Inflammatory macrophage treated with lipopolysaccharide for 1 hour (primary cell): ENCODE results near the gene SNRPA.
"Not testable (repeated sequence)": the region's sequence is repeated elsewhere in the genome, so short reads cannot be mapped to it uniquely, and the experiment has no call there.

Experiments used
- DNase-seq, 2 donors: peaks; one replicate each; pipeline ENCODE4 v3.0.0-alpha.2; 2020 to 2022

Gene SNRPA

DNA sequence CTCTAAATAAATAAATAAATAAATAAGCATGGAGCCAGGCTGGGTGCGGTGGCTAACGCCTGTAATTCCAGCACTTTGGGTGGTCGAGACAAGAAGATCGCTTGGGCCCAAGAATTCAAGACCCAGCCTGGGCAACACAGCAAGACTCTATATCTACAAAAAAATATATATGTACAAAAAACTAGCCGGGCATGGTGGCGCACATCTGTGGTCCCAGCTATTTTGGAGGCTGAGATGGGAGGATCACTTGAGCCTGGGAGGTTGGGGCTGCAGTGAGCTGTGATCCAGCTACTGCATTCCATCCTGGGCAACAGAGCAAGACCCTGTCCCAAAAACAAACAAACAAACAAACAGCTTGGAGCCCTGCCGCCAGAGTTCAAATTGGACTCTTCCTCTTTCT, 3.5 kb upstream of the SNRPA start:
- DNase-seq = no peak

DNA sequence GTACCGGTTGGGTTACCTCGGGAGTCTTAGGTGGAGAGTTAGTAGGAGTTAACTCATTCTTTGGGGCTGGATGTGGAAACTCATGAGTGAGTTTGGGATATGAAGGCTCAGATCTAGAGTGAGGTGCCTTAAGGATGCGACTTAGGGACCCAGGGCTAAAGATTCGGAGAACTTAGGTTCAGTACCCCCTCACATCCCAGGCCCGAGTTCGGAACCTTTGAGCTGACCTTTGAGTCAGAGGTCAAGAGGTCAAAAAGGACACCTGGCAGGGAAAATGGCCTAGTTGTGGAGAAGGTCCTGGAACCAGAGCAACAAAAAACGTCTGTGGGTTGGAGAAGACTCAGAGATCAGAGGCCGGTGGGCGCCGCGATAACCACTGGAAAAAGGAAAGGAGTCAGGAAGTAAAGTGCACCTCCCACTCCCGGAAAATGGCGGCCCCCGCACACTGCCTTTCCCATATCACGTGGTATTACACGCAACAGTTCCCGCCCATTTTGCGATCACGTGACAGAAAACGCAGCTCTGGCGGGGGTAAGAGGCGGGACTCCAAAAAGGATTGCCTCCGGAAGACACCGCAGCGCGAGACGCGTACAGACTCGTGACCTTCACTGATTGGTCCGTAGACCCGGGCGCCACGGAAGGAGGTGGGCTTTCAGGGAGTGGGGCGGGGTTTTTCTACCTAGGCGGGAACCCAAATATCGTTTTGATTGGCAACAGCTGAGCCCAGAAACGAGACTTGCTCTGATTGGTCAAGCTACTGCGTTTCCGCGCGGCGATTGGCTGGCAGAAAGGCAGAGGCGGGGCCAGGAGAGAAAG, 737 bp upstream of the SNRPA start, which contains the start of gene ACTMAP:
ACTMAP (minus strand) TSS at position 420 of the 816 bp plus-strand sequence. CDS start 674 bp downstream, outside the sequence.
- peak; percentile 100 for DNase-seq

DNA sequence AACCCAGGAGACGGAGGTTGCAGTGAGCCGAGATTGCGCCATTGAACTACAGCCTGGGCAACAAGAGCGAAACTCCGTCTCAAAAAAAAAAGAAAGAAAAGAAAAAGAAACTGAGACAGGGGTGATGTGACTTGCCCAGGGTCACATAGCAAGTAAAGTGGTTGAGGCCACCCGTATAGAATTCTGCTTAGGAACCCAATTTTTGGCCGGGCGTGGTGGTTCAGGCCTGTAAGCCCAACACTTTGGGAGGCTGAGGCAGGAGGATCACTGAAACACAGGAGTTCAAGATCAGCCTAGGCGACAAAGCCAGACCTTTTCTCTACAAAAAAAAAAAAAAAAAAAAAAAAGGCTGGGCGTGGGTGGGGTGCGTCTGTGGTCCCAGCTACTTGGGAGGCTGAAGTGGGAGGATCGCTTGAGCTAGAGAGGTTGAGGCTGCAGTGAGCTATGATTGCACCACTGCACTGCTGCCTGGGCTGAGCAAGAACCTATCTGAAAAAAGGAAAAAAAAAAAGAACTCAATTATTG, 1.3 kb downstream of the SNRPA start:
- DNase-seq = peak in 1 of 2 donors; percentile 28

DNA sequence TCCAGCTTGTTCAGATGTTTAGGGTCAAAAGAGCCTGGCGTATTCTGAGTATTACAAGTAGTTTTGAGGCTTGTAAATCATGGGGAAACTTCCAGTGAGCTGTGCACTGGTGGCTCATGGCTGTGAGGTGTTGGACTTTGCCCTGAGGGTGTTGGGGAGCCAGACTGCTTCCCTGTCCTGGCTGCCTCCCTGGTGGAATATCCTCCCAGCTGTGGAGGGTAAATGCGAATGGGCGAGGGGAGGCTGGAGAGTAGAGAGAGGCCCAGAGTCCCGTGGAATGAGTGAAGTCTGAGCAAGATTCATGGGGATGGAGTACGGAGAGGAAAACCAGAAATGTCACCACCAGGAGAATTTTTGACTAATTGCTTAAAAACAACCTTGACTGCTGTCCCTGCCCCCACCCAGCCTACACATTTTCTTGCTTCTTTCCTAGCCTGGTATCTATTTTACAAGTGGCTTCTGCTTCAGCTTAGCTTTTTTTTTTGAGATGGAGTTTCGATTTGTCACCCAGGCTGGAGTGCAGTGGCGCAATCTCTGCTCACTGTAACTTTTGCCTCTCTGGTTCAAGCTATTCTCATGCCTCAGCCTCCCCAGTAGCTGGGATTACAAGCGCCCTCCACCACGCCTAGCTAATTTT, 3.7 kb downstream of the SNRPA start:
- DNase-seq = peak; percentile 80 to 89

DNA sequence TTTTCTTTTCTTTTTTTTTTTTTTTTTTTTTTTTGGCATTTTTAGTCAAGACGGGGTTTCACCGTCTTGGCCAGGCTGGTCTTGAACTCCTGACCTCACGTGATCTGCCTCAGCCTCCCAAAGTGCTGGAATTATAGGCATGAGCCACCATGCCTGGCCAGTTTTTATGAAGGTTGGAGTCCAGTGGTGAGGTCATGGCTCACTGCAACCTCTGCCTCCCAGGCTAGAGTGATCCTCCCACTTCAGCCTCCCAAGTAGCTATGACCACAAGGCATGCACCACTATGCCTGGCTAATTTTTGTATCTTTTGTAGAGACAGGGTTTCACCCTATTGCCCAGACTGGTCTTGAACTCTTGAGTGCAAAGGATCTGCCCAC, 4.2 kb downstream of the SNRPA start:
- DNase-seq = no peak

DNA sequence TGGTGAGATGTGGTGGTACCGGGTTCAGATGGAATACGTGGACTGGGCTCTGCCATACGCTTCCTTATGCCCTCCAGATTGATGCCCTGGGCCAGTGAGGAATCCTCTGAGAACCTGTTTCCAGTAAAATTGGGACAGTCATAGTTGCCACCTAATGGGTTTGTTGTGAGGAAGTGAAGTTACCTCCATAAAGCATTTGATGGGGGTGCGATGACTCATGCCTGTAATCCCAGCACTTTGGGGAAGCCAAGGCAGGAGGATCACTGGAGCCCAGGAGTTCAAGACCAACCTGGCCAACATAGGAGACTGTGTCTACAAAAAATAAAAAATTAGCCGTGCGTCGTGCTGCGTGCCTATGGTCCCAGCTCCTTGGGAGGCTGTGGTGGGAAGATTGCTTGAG, 4.8 kb downstream of the SNRPA start:
- no peak for DNase-seq

DNA sequence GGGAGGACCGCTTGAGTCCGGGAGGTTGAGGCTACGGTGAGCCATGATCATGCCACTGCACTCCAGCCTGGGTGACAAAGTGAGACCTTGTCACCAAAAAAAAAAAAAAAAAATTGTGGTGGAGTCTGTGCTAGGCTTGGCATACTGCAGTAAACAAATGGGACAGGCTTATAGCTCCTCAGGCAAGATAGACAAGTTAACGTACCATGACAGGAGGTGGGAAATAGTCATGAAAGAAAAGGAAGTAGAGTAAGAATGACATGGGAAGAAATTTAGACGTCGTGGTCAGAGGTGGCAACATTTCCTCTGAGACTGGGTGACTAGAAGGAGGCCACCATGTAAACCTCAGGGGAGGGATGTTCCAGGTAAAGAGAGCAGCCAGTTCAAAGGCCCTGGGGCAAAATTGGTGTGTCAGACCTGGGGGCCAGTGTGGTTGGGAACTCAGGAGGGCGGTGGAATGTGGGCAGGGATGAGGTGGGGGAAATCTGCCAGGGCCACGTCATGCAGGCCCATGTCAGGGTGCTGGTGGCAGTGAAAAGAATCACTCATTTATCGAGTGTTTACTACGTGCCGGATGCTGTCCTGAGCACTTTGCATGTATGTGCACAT, 5.6 kb downstream of the SNRPA start:
- no peak for DNase-seq

DNA sequence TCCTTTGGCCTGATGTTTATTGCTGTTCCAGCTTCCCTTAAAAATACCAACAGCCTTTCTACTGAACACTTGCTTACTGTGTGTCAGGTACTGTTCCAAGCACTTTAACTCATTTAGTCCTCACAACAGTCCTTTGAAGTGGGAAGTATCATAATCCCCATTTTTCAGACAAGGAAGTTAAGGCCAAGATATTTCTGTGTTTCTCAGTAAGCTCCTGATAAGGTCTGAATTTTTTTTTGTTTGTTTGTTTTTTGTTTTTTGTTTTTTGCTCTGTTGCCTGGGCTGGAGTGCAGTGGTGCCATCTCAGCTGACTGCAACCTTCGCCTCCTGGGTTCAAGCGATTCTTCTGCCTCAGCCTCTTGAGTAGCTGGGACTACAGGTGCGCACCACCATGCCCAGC, 7.5 kb downstream of the SNRPA start:
- DNase-seq = no peak

DNA sequence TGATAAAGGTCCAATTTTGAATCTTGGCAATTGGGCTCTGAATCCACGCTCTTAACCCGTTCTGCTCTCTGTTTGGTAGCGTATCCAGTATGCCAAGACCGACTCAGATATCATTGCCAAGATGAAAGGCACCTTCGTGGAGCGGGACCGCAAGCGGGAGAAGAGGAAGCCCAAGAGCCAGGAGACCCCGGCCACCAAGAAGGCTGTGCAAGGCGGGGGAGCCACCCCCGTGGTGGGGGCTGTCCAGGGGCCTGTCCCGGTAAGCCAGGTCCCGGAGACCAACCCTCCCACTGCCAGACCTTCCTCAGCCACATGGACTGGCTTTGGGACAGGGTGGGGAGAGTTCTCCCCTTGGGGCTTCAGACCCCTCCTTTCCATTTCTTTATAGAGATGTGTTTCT, 8.3 kb downstream of the SNRPA start:
- no peak for DNase-seq

DNA sequence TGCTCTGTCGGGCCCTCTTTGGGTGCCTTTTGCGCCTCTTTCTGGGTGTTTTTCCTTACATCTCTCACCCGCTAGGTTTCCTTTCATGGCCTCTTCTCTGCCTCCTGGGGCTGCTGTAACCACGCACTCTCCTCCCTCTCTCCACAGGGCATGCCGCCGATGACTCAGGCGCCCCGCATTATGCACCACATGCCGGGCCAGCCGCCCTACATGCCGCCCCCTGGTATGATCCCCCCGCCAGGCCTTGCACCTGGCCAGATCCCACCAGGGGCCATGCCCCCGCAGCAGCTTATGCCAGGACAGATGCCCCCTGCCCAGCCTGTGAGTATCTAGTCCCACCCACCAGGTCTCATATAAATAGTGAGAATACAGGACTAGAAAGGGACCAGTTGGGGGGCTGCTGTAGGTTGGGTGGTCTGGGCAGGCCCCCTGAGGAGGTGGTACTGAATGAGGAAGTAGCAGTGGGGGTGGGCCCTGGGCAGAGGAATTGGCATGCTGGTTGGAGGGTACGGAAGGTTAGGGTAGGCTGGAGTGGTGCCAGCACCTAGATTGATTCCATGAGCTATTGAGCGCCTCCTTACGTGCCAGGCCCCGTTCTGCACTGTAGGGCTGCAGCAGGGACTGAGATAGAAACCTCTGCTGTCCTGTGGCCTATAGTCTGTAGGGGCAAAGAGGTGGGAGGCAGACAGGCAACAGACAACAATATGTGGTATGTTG, 11.9 kb downstream of the SNRPA start:
- DNase-seq = no peak

DNA sequence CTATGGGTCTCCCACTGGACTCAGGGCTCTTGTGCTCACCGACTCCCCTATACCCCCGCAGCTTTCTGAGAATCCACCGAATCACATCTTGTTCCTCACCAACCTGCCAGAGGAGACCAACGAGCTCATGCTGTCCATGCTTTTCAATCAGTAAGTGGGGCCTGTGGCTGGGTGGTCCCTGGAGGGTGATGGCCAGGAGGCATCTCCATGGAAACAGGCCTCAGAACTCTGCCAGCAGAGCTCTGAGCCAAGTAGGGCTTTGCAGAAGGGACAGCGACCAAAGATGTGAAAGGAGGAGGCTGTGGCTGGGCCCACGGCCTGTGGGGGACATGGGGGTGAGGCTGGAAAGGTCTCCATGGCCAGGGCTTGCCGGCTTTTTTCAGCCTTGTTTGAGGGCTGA, 12.5 kb downstream of the SNRPA start:
- no peak for DNase-seq

DNA sequence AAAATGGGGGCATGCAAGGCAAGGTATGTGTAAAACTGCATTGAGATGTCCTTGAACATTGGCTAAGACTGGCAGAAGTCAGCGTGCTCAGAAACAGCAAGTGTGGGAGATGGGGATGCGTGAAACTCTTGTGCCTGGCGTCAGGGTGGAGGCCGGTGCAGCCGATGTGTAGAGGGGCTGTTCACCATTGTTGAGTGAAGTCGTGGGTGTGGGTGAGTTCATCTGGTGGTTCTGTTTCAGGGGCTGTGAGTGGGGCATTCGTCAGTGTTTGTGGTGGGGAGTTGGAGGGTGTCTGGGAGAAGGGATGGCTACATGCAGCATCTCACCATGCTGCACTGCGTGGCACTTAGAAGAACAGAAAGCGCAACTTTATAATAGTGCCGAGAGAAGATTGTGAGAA, 13.0 kb downstream of the SNRPA start:
- DNase-seq = no peak

DNA sequence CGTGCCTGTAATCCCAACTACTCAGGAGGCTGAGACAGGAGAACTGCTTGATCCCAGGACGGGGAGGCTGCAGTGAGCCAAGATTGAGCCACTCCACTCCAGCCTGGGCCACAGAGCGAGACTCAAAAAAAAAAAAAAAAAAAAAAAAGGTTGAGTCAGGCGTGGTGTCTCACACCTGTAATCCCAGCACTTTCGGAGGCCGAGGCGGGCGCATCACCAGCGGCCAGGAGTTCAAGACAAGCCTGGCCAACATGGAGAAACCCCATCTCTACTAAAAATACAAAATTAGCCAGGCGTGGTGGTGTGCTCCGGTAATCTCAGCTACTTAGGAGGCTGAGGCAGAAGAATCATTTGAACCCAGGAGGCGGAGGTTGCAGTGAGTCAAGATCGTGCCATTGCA, 15.4 kb downstream of the SNRPA start:
- not testable (repeated sequence) for DNase-seq

DNA sequence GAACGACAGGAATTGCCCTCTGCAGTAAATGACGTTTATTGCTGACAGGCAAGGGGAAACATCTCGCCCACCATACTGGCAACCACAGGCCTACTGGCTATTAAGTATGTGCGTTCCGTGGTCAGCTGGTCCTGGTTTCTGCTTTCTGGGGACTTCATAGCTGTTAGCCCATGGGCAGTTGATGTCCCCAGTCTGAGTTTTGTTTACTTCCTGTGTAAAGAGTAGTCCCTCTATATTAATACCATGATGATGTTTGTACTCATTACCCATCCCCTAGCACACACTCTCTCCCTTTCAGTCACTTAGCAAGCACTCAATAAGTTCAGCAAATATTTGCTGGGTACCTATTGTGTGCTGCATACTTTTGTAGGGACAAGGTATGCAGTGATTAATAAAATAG, 17.9 kb downstream of the SNRPA start:
- DNase-seq = no peak

DNA sequence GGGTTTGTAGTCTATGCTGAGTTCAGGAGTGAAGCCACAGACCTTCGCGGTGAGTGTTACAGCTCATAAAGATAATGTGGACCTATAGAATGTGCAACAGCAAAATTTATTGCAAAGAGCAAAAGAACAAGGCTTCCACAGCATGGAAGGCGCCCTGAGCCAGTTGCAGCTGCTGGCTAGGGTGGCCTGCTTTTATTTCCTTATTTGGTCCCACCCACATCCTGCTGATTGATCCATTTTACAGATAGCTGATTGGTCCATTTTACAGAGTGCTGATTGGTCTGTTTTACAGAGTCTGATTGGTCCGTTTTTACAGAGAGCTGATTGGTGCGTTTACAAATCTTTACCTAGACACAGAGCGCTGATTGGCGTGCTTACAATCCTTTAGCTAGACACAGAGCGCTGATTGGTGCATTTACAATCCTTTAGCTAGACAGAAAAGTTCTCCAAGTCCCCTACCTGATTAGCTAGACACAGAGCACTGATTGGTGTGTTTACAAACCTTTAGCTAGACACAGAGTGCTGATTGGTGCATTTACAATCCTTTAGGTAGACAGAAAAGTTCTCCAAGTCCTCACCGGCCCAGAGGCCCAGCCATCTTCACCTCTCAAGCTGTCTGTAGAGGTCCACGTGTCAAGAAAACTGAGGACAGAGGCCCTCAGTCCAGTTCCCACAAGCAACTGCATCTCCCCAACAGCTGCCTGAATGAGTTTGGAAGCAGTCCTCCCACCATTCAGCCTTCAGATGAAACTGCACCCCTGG, 20.3 kb downstream of the SNRPA start:
- not testable (repeated sequence) for DNase-seq

DNA sequence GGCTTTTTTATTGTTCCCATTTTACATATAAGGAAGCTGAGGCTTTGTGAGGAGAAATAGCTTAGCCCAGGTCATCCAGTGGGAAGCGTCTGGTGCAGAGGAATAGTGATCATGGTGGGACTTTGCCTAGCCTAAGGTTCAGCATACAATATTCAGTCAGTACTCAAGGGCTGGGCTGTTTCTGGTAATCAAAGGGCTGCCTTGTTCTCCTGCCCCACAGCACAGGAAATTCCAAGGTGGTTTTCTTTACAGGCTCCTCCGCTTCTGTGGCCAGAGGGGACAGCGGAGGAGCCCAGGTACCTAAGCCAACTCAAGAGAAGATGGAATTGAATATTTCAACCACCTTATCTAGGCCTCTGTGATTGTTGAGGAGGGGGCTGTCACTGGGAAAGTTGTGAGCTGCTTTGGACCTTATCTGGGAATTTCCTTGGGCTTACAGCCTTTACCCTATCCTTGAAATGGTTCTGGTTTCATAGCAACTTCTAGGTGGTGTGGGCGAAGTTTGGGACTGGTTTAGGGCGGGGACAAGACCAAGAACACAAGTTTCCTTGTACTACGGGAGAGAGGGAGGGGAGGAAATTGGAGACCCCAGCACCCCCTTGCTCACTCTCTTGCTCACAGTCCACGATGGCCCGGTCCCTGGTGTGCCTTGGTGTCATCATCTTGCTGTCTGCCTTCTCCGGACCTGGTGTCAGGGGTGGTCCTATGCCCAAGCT, 24.1 kb downstream of the SNRPA start, which contains the start of gene MIA:
MIA (plus strand) TSS at position 606 of the 716 bp plus-strand sequence; CDS start at position 628, 22 bp downstream.
- peak in 1 of 2 donors; percentile 20 for DNase-seq

DNA sequence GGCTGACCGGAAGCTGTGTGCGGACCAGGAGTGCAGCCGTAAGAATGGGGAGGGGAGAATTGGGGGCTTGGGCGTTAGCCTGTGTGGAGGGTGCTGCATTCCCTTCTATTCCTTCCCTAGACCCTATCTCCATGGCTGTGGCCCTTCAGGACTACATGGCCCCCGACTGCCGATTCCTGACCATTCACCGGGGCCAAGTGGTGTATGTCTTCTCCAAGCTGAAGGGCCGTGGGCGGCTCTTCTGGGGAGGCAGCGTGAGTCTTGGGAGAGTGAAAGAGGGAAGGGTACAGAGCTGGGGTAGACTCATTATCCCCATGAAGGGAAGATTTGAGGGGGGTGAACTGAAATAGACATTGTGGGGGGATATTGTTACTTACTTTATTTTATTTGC, 24.6 kb downstream of the SNRPA start:
- no peak for DNase-seq

DNA sequence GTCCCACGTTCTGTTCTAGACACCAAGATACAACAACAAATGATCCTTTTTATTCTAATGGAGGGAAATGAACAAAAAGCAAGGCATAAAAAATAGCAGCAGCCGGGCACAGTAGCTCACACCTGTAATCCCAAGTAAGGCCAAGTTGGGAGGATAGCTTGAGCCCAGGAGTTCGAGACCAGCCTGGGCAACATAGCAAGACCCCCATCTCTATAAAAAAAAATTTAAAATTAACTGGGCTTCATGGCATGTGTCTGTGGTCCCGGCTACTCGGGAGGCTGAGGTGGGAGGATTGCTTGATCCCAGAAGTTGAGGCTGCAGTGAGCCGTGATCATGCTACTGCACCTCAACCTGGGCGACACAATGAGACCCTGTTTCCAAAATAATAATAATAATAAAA, 25.4 kb downstream of the SNRPA start:
- no peak for DNase-seq

DNA sequence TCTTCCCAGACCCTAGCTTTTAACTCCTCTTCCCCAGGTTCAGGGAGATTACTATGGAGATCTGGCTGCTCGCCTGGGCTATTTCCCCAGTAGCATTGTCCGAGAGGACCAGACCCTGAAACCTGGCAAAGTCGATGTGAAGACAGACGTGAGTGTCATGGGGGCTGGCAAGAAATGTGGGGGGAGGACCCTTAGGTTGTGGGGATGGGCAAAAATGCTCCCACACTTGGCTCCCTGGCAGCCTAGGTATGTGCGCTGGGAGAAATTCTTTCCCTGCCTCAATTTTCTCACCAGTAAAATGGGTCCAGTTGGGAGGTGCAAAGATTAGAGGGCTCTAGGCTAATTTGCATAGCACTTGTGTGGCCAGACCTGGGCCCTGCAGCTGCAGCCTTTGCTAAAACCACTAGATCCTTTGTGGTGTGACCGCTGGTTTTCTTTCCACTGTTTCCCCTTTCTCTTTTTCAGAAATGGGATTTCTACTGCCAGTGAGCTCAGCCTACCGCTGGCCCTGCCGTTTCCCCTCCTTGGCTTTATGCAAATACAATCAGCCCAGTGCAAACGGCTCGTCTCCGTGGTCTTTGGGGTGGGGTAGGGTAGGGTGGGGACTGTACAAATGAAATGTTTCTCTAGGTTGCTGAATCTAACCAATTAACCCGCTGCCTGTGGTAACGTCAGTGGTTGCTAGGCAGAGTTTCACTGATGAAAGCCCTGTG, 26.1 kb downstream of the SNRPA start:
- DNase-seq = peak; percentile 97 to 98

DNA sequence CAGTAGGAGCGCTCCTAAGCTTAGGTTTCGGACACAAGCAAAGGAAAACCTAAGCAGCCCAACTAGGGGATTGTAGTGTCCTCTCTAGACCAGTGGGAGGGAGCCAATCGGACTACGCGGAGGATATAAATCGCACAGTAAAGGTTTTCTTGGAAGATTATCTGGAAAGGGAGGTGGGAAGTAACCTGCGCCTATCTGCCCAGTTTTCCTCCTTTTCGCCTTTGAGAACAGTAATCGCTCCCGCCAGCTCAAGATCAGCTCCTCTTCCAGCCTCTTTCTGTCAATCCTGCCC, 26.6 kb downstream of the SNRPA start:
- DNase-seq = no peak
